CD4-positive, alpha-beta T cell treated with Interleukin-4 for 4 hours (primary cell): ENCODE data around the gene TUBB2A.
"Not testable (repeated sequence)": the region's sequence is repeated elsewhere in the genome, so short reads cannot be mapped to it uniquely, and the experiment has no call there.

ENCODE experiments used
- DNase-seq: peaks from one replicate; pipeline ENCODE4 v3.0.0-alpha.2; 2020

TUBB2A gene

DNA sequence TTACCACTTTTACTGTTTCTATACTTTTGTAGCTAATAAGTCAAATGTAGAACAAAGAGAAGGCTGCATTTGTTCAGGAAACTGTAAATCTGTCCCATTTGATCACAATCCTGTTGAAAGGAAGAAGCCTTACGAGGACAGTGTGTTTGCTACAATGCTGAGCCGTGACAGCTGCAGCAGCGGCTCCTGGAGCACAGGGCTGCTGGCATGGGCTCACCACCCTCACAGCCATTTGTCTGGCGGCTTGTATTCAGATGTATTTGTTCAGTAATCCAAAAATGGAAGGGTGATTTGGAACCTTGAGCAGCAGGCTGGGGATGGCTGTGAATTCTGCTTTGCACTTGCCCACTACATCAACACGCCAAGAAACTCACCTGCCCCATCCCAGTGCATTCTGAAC, 5.7 kb downstream of the TUBB2A start:
- no peak for DNase-seq

- DNase-seq = no peak
These were observed 9.2 kb downstream of the TUBB2A start for GRCh38 chr6:3147914-3148757.

- no peak for DNase-seq
These were observed 12.8 kb downstream of the TUBB2A start for GRCh38 chr6:3144571-3144970.

GRCh38 chr6:3143158-3143557, 14.2 kb downstream of the TUBB2A start:
- DNase-seq = no peak

GRCh38 chr6:3142536-3142935, 14.8 kb downstream of the TUBB2A start:
- DNase-seq = no peak

DNA sequence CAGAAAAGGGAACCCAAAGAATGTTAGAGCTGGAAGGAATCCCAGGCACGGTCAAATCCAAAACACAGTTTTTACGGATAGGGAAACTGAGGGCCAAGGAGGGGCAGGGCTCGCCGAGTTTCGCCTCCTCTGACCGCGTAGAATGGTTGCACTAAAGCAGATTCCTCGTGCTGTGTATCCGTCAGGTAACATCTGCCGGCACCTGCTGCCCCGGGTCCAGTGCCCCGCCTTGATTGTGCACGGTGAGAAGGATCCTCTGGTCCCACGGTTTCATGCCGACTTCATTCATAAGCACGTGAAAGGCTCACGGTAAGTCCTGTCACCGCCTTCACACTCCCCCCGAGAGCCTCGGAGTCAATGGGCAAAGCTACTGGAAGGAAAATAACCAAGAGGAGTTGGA, 17.1 kb downstream of the TUBB2A start:
- no peak for DNase-seq

DNA sequence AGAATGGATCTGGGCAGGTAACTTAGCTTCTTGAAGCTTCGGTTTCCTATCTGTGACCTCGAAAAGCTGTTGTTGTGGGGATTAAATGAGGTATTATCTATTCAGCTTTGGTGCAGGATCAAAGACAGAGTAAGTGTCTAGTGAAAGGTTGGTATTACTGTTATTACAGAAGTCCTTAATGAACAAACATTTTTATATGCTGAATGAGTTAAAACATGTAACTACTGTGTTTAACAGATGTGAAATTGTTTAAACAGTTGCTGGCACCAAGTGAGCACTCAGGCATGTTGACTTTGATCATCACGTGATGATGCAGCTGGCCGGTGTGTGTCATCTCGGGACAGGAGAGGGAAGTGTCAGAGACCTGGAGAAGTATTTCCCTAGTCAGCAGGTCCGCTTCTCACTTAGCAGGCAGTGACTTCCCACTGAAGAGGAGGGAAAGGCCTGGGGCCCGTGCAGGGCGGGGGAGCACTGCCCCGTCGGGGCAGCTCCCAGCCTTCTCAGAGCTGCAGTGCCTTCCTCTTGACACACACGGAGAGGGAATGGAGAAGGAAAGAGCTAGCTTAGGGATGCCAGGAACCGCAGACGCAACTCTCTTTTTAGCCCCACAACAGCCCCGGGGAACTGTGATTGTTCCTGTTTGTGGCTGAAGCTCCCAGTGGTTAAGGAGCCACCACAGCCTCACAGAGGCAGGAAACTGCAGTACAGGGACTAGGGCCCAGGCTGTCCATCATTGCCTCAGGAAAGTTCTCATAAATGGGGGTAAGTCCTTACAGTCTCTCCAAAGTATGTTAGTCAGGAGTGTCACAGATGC, 18.0 kb downstream of the TUBB2A start:
- DNase-seq = no peak

DNA sequence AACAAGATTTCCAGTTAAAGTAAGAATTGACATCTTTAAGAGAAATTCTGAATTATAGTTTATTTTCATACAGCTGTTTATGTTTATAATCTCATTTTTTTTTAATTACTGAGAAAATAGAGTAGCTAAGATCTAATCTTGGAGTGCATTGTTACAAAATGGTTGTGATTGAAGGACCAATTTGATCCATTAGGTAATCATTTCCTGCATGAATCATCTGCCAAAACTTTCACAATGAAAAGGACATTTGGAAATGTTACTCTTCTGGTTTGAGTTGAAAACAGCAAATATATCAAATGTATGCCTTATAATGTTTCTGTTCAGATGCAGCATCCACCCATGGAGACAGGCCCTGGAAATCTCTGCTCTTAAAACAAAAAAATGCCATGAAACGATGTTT, 19.0 kb downstream of the TUBB2A start:
- DNase-seq = no peak

DNA sequence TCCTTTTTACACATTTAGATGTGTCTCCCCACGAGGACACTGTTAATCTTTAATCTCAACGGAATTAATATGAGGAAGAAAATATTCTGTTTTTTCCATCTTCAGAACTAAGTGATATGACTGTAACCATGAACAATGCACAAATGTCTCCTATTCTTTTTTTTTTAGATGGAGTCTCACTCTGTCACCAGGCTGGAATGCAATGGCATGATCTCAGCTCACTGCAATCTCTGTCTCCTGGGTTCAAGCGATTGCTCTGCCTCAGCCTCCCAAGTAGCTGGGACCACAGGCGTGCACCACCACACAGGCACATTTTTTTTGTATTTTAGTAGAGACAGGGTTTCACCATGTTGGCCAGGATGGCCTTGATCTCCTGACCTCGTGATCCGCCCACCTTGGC, 19.5 kb downstream of the TUBB2A start:
- DNase-seq = not testable (repeated sequence)

GRCh38 chr6:3137057-3137777, 20.1 kb downstream of the TUBB2A start:
- no peak for DNase-seq

GRCh38 chr6:3136292-3137011, 20.9 kb downstream of the TUBB2A start:
- DNase-seq = no peak

- no peak for DNase-seq
These were observed 21.6 kb downstream of the TUBB2A start for GRCh38 chr6:3135668-3136291.

GRCh38 chr6:3133515-3133914, 23.8 kb downstream of the TUBB2A start:
- DNase-seq = no peak

- no peak for DNase-seq
These were observed 25.6 kb downstream of the TUBB2A start for GRCh38 chr6:3131695-3132094.

DNA sequence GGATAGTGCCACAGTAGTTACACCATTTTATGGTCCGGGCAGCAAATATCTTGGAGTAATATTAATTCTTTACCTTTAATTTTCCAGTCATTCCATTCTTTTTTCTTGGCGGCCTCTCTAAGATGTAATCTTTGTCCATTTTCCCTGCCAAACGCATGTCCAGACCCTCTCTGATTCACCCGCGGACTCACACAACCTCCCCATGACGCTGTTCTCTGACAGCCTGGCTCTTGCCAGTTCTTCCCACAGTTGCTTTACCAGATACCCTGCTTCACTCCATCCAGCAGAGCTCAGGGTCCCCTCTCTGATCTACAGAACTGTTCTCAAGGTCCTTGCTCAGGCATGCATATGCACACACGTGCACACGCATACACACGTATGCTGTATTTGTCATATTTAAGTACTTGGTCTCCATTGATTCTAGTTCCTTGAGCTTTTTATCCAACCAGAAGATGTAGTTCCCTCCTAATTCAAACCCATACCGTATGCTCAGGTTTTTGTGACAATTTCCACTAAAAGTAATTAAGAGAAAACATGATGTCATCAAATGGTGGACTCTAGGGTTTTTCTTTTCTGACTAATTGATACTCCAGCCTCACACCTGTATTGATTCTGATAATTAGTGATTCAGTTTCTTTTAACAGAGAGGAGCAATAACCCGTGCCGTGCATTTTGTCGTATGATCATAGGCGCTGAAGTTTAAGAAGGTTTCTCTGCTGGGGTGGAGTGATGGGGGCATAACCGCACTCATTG, 28.8 kb downstream of the TUBB2A start:
- DNase-seq = no peak

DNA sequence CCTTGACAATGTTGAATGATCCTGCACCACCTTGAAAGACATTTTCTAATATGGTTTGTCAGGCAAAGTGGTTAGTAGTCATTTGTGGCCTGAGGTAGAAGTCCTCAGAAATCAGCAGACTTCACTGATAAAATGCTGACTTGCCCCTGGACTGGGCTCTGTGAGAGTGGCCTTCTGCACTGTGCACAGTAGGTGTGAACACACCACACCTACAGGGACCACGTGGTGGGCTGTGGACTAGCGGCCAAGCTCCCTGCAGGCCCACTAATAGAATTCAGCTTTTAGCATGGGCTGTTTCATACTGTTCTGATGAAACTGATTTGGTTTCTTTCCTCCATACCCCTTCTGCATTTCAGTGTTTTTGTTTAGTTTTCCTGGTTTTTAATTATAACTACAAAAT, 31.5 kb downstream of the TUBB2A start:
- no peak for DNase-seq

DNA sequence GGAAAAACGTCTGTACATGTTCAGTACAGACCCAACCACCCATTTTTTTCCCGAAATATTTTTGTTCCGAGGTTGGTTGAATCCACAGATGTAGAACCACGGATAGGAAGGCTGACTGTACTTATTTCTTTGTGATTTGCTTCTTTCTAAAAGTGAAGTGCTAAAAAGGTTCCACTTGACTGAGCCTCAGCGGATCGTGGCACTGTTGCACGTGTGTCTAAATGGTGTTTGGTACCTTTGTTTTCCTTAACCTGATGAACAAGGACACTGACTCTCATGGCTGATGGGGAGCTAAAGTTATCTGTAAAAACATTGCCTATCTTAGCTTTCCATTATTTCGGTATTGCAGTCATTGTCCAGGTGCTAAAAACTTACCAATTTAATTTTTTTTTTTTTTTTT, 32.7 kb downstream of the TUBB2A start:
- DNase-seq = no peak

DNA sequence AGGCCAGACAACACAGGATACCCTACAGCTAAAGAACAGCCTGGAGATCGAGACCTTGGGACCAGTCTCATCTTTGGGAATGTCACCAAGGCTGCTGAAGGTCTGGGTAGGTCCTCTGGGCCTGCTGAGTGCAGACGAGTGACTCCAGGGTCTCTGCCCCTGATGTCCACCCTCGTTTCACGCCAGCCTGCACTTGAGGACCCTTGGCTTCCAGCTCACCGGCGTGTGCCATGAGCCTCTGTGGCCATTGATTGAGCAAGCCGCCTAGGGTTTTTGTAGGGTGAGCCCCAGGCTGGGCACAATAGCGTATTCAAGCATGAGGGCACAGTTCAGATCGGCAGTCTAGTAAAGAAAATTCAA, 34.5 kb downstream of the TUBB2A start:
- no peak for DNase-seq

DNA sequence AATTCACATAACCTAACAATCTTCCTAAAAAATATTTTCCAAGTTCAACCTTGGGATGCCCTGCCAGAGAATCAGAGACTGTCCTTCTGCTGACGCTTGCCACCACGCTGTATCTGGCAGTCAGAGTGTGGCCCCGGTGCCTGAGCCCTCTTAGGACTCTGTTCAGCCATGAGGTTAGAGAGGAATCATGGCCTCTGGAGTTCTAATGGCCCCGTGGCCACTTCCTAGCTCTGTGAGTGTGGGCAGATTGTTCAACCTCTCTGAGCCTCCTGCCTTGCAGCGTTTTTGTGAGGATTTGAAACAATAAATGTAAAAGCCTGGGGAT, 36.6 kb downstream of the TUBB2A start:
- DNase-seq = no peak

- DNase-seq = no peak
These were observed 38.2 kb downstream of the TUBB2A start for GRCh38 chr6:3119040-3119723.

DNA sequence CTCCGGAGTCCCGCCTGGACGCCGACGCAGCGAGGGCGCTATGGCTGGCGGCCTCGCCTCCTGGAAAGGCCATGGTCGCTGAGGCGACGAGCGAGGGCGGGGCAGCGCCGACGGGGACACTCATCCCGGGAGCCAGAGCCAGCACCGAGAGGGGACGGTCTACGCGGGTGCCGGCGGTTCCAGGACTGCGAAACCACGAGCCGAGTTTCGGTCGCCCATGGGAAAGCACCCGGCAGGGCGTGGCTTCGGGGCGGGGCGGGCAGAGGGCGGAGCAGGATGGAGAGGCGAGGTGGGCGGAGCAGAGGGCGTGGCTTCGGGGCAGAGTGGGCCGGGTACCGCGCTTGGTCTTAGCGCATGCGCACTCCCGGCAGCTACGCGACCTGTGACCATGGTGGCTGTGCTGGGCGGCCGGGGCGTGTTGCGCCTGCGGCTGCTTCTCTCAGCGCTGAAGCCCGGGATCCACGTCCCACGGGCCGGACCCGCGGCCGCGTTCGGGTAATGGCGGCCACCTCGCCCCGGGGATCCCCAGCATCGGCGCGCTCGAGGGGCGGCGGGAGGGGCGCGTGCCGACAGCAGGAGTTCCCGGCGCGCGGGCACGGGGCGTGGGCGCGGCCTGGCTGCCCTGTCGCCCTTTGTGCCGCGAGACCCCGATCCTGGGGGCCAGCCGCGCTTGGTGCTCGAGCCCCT, 38.8 kb downstream of the TUBB2A start, which contains the start of gene BPHL:
TSS of gene BPHL (plus strand) at position 359 of the 687 bp plus-strand sequence. CDS start at position 389, 30 bp downstream.
- DNase-seq = peak; percentile 95
